Measurements from ENCODE around the gene RRP7A.

- TF ChIP-seq, protein P1, sequence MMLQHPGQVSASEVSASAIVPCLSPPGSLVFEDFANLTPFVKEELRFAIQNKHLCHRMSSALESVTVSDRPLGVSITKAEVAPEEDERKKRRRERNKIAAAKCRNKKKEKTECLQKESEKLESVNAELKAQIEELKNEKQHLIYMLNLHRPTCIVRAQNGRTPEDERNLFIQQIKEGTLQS (IDR thresholded peaks at IDR 0.05; ENCODE audit: borderline replicate concordance, extremely low read depth, low read depth, low read length), result no peak
- TF ChIP-seq MEF2A (IDR thresholded peaks at IDR 0.05; ENCODE audit: insufficient read depth, low read depth, low read length) (no peak), POLR2AphosphoS5 (IDR thresholded peaks at IDR 0.05; ENCODE audit: low read length) (peak; percentile 70; the same call in 1 of the 2 replicates)
Measured at GRCh38 chr22:42519525-42520401, at the start of gene RRP7A.
